GM12878 (cell line): Measurements from ENCODE around the gene LRTM2. TPM values are rescaled to one million over a fixed set of nuclear protein-coding genes. Genes with fewer than 3 reads are reported as not detected.

Source experiments
- ATAC-seq: fragments of 200-7000 bp; cut with Tn5 transposase; 3 replicates; pipeline ENCODE4 v1.9.1; 2020; ENCODE audit warnings: mild to moderate bottlenecking, moderate library complexity
- BruUV-seq: library from RNA; stranded (reverse); fragments of 400-500 nt; replicated peaks from 2 replicates; lab custom pipeline; 2021; lab: Mats Ljungman, UMichigan
- CTCF ChIA-PET: fragments of 300-600 bp; sonication (Branson Sonifier 250); formaldehyde crosslinking; extraction: SDS; loops from one replicate; lab custom pipeline; 2021; ENCODE audit warnings: inconsistent platforms; lab: Yijun Ruan, JAX
- POLR2A ChIA-PET: fragments of 350-600 bp; formaldehyde crosslinking; extraction: SDS; loops from one replicate; lab custom pipeline; 2021; ENCODE audit warnings: inconsistent platforms; lab: Charles Lee
- RAD21 ChIA-PET: fragments of 300-600 bp; sonication (Branson Sonifier 250); formaldehyde crosslinking; loops from one replicate; lab custom pipeline; 2023; ENCODE audit warnings: antibody characterized with exemption; ENCODE audit not compliant: unreplicated experiment; lab: Charles Lee
- SMC1A ChIA-PET: fragments of 300-600 bp; sonication (Branson Sonifier 250); formaldehyde crosslinking; loops from one replicate; lab custom pipeline; 2023; ENCODE audit not compliant: unreplicated experiment, uncharacterized antibody; lab: Charles Lee
- DNase-seq: peaks from one replicate; pipeline ENCODE4 v3.0.0-alpha.2; 2011; ENCODE audit warnings: low read depth, low spot score
- FAIRE-seq: peaks from 3 replicates; lab custom pipeline; 2011; peaks lifted over from hg19 to GRCh38; lab: Jason Lieb, UNC
- H2AFZ ChIP-seq: 2 replicates; pipeline ENCODE4 v1.6.0; 2011; ENCODE audit warnings: low read depth, low read length, control low read depth; ENCODE audit not compliant: control insufficient read depth
- H3K27ac ChIP-seq: 2 replicates; pipeline ENCODE4 v1.5.1; 2011; ENCODE audit warnings: control low read depth; ENCODE audit not compliant: control insufficient read depth, insufficient read depth
- H3K27me3 ChIP-seq, 2 experiments: replicated peaks in 1 of 2; 2 replicates each; pipeline versions ENCODE4 v1.6.0 to v1.6.1; 2011; ENCODE audit warnings: low read length in 1 of 2; ENCODE audit not compliant: control insufficient read depth in 2 of 2, insufficient read depth in 2 of 2
- H3K36me3 ChIP-seq, 2 experiments: 2 replicates each; pipeline ENCODE4 v1.5.1; 2011; ENCODE audit warnings: low read length in 1 of 2; ENCODE audit not compliant: control insufficient read depth in 2 of 2, insufficient read depth in 2 of 2
- H3K4me1 ChIP-seq: 2 replicates; pipeline ENCODE4 v1.6.1; 2011; ENCODE audit warnings: mild to moderate bottlenecking, low read length, moderate library complexity, mixed read lengths; ENCODE audit not compliant: control insufficient read depth, insufficient read depth
- H3K4me2 ChIP-seq: 2 replicates; pipeline ENCODE4 v1.6.0; 2011; ENCODE audit warnings: control low read depth; ENCODE audit not compliant: control insufficient read depth, insufficient read depth
- H3K4me3 ChIP-seq: fragments of 200-600 bp; sonication (generic); 2 replicates; pipeline ENCODE4 v1.5.1; 2016
- H3K79me2 ChIP-seq: 2 replicates; pipeline ENCODE4 v1.6.0; 2011; ENCODE audit warnings: low read length; ENCODE audit not compliant: control insufficient read depth, insufficient read depth
- H3K9ac ChIP-seq: 2 replicates; pipeline ENCODE4 v1.8.0; 2011; ENCODE audit warnings: low read length, control low read depth, mixed read lengths; ENCODE audit not compliant: control insufficient read depth, insufficient read depth
- H3K9me3 ChIP-seq: replicated peaks from 3 replicates; pipeline ENCODE4 v1.5.1; 2011; ENCODE audit warnings: mild to moderate bottlenecking, low read length; ENCODE audit not compliant: control insufficient read depth, insufficient read depth
- H4K20me1 ChIP-seq: 2 replicates; pipeline ENCODE4 v1.6.0; 2011; ENCODE audit not compliant: control insufficient read depth, insufficient read depth
- E2F8 ChIP-seq: fragments of 450-650 bp; IDR thresholded peaks from 2 replicates; pipeline ENCODE4 v1.6.1; 2018; ENCODE audit warnings: mild to moderate bottlenecking, low read depth, moderate library complexity; ENCODE audit not compliant: partially characterized antibody
- NR2F1 ChIP-seq: fragments of 450-650 bp; conservative IDR thresholded peaks from 2 replicates; pipeline ENCODE4 v1.6.1; 2017; ENCODE audit warnings: mild to moderate bottlenecking
- RCOR1 ChIP-seq: conservative IDR thresholded peaks from 2 replicates; pipeline ENCODE4 v1.6.1; 2012; ENCODE audit warnings: low read depth, low read length, improper control_type of control experiment
- SREBF1 ChIP-seq: IDR thresholded peaks from 2 replicates; pipeline ENCODE4 v1.6.1; 2012; ENCODE audit warnings: mild to moderate bottlenecking, low read length
- SUZ12 ChIP-seq: fragments of 200-600 bp; sonication (generic); IDR thresholded peaks from one replicate; pipeline ENCODE4 v1.6.1; 2018; ENCODE audit warnings: antibody characterized with exemption, mild to moderate bottlenecking; ENCODE audit not compliant: unreplicated experiment
- TCF7 ChIP-seq: IDR thresholded peaks from 2 replicates; pipeline ENCODE4 v1.6.1; 2014; ENCODE audit warnings: antibody characterized with exemption, borderline replicate concordance
- USF2 ChIP-seq: IDR thresholded peaks from 2 replicates; pipeline ENCODE4 v1.6.1; 2011; ENCODE audit warnings: low read depth, low read length, improper control_type of control experiment, borderline replicate concordance
- ZBED1 ChIP-seq: IDR thresholded peaks from 2 replicates; pipeline ENCODE4 v1.6.1; 2016; ENCODE audit warnings: borderline replicate concordance
- ZNF687 ChIP-seq: fragments of 450-650 bp; IDR thresholded peaks from 2 replicates; pipeline ENCODE4 v1.6.1; 2017; ENCODE audit warnings: mild to moderate bottlenecking, moderate library complexity
- WGBS: methylation state at CpG from one replicate; pipeline ENCODE4 v1.1.6; 2016; ENCODE audit warnings: low lambda C conversion rate; ENCODE audit not compliant: insufficient replicate concordance, insufficient coverage; ENCODE audit errors: missing lambda C conversion rate; 5-methylcytosine and 5-hydroxymethylcytosine counted together
- in situ Hi-C: fragments of 300-500 bp; cut with MboI; formaldehyde crosslinking; loops from 9 replicates; pipeline ENCODE4 v1.14.3; 2018; ENCODE audit warnings: mixed read lengths
- intact Hi-C: fragments of 100-400 bp; cut with micrococcal nuclease; formaldehyde crosslinking; loops from one replicate; pipeline ENCODE4 v1.14.2; 2022; ENCODE audit not compliant: unreplicated experiment
- polyA plus RNA-seq, 11 experiments: library from polyadenylated mRNA; depleted of rRNA in 4 of 11; unstranded in 6 of 11; stranded (reverse) in 5 of 11; fragments of >200 nt; fragmentation: Nextera tagmentation in 4 of 11; fragmentation: Illumina TruSeq in 1 of 11; extraction: Ambion mirVana in 4 of 11; extraction: Trizol in 1 of 11; gene quantifications; 1 replicate in 1 of 11; 2 replicates in 10 of 11; pipeline versions ENCODE4 v1.2.1 to v1.2.3, GENCODE V29; 2011 to 2016; ENCODE audit warnings: inconsistent platforms in 2 of 11, missing spikeins in 2 of 11, low read depth in 1 of 11
- total RNA-seq, 4 experiments: library from RNA; depleted of rRNA in 3 of 4; stranded (reverse); fragments of >200 nt in 3 of 4; fragmentation: Illumina TruSeq in 1 of 4; extraction: Trizol in 1 of 4; gene quantifications; 2 replicates each; pipeline versions ENCODE4 v1.2.1 to v1.2.3, GENCODE V29; 2013 to 2021

Gene LRTM2
- total and polyA plus RNA-seq, 10 of the 15 experiments (the other 5 are each of a cell fraction or from before 2014, with no cell fraction given) = 0.05 TPM; not detected in 9

- no peak for TF ChIP-seq E2F8
Observed at GRCh38 chr12:1848745-1849144, 28.4 kb downstream of the LRTM2 start (continued).

GRCh38 chr12:1851151-1851701 lies 30.9 kb downstream of the LRTM2 start:
- intact Hi-C loops = no loop called here
- no peaks in the 10 kb centered on the region for H3K36me3 ChIP-seq
- H3K79me2 ChIP-seq = no peaks in the 10 kb centered on the region
- H2AFZ ChIP-seq = no peak overlapping the region
- TF ChIP-seq NR2F1 = no peak
- TF ChIP-seq ZBED1 = no peak
- no peak for TF ChIP-seq SUZ12
- TF ChIP-seq USF2 = no peak
- TF ChIP-seq TCF7 = no peak
- TF ChIP-seq RCOR1 = no peak
- no peak for TF ChIP-seq SREBF1
- no peak for TF ChIP-seq ZNF687
- ChIA-PET RAD21 (no interaction called here), SMC1A (no interaction called here), CTCF (no interaction called here), POLR2A (no interaction called here)
- peaks cover 3% of the 10 kb centered on the region in 2 experiments; a peak in 3 of 4 replicates for H3K27me3 ChIP-seq
- H4K20me1 ChIP-seq = no peaks in the 10 kb centered on the region
- BruUV-seq = no TSS peak
- 30% methylated on average over 6 of the region's 7 CpGs for WGBS
- H3K4me1 ChIP-seq = no peaks in the 10 kb centered on the region
- peak; percentile 27 for FAIRE-seq
- ATAC-seq = no peak
- no peak overlapping the region for H3K9ac ChIP-seq
- no peaks in the 10 kb centered on the region for H3K9me3 ChIP-seq
- no peak overlapping the region for H3K4me2 ChIP-seq
- in situ Hi-C loops = no loop called here
- DNase-seq = no peak
- no peak overlapping the region for H3K4me3 ChIP-seq
- no peak overlapping the region for H3K27ac ChIP-seq
